Body of pancreas (tissue), 4 donors: ENCODE results near the gene NT5M.

Experiments used
- POLR2A ChIP-seq, 3 donors: fragments of 450-650 bp; IDR thresholded peaks; one replicate each; pipeline ENCODE4 v1.6.1; 2016; ENCODE audit warnings: antibody characterized with exemption in 3 of 3, mild to moderate bottlenecking in 2 of 3
- TF ChIP-seq, protein P1 (sequence below), 7 experiments: fragments of 450-650 bp in 4 of 7; fragments of 200-600 bp in 3 of 7; sonication (generic) in 3 of 7; IDR thresholded peaks; one replicate each; pipeline ENCODE4 v1.5.1; 2016 to 2019; ENCODE audit warnings: antibody characterized with exemption in 7 of 7

DNA sequence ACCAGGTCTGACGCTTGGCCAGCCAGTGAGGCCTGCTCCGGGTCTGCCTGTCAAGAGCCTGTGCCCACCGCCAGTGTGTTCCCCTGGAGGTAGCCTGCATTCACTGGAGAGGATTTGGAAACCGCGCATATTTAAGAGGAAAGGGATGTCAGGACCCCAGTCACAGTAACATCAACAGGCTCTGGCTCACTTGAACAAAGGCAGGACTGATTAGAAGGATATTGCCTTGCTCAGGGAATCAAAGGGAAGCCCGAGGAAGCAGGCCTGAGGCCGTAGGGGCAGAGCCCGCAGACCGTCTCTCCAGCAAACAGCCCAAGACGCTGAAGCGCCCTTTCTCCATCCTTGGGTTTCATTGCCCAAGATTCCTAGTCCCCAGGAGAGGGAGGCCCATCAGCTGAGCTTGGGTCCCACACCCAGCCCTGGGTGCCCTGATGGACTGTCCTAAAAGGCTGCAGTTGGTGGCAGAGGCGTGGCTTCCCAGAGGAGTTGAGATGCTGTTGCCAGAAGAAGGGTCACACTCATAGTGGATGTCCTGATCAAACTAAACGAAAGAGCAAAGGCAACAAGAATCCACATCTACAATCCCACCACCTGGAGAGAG is 23.2 kb downstream of the NT5M start:
- no peak for TF ChIP-seq POLR2A (IDR thresholded peaks at IDR 0.05)
- TF ChIP-seq, protein P1, sequence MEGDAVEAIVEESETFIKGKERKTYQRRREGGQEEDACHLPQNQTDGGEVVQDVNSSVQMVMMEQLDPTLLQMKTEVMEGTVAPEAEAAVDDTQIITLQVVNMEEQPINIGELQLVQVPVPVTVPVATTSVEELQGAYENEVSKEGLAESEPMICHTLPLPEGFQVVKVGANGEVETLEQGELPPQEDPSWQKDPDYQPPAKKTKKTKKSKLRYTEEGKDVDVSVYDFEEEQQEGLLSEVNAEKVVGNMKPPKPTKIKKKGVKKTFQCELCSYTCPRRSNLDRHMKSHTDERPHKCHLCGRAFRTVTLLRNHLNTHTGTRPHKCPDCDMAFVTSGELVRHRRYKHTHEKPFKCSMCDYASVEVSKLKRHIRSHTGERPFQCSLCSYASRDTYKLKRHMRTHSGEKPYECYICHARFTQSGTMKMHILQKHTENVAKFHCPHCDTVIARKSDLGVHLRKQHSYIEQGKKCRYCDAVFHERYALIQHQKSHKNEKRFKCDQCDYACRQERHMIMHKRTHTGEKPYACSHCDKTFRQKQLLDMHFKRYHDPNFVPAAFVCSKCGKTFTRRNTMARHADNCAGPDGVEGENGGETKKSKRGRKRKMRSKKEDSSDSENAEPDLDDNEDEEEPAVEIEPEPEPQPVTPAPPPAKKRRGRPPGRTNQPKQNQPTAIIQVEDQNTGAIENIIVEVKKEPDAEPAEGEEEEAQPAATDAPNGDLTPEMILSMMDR (IDR thresholded peaks at IDR 0.05) = no peak
